Putamen (tissue), 1 donor: ENCODE measurements around the gene TEKT2.

Experiments used
- DNase-seq: peaks from one replicate; pipeline ENCODE4 v3.0.0-alpha.2; 2016; ENCODE audit warnings: low spot score

Gene TEKT2

GRCh38 chr1:36106269-36106668, 22.4 kb downstream of the TEKT2 start:
- no peak for DNase-seq

GRCh38 chr1:36107394-36107793, 23.5 kb downstream of the TEKT2 start:
- DNase-seq, result no peak

DNA sequence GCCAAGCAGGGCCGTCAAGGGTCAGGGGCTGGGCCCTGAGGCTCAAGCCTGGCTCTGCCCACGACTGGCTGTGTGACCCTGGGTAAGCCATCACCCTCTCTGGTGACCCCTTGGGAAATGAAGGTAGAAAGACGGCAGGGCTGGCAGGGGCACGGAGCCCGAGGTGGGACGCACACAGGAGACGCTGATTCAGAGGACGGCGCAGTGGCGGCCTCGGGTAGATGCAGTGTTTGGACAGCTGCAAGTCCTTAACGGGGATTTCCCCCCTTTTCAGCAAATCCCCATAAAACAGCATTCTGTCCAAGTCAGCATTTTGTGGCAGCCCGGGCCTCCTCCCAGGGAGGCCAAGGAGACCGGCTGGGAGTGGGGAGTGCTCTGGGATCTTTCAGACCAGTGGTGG, 24.4 kb downstream of the TEKT2 start:
- no peak for DNase-seq

GRCh38 chr1:36109041-36109679, 25.3 kb downstream of the TEKT2 start:
- DNase-seq, result no peak

DNA sequence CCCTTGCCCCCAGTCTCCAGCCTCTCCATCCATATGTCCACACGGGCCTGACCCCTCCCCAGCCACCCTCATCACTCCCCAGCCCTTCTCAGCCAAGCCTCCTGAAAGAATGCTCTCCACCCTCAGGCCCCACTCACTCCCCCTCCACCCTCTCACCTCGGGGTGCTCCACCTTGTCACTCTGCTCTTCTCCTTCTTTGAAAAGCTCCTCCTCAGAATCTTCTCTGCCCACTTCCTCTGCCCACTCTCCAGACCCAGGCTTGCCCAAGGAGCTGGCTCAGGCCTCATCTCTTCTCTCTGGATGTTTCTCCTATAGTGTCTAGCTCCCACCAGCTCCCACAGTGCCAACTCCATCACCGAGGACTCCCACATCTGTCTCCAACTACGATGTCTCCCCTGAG, 27.3 kb downstream of the TEKT2 start:
- DNase-seq, result no peak

- no peak for DNase-seq
Measured at GRCh38 chr1:36112823-36113222, 28.9 kb downstream of the TEKT2 start.

- DNase-seq, result no peak
Measured at GRCh38 chr1:36114371-36114770, 30.5 kb downstream of the TEKT2 start.

DNA sequence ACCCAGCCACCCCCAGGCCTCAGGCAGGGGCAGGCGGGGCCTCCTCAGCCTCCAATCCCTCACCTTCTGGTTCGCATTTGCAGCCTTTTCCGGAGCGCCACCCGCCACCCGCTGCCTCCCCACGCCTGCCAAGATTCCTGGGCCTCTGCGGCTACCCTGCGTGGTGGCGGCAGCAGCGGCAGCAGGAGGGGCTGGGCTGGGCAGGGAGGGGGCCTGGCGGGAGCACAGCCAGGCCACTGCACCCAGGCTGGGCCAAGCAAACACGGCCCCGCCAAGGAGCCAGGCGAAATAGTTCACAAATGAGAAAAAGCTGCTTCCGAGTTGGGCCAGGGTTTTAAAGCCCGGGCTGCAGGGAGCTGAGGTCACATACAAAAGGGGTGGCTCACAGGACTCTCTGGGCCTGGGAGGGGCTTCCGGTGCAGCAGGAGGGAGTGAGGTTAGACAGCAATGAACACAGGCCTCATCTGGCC, 31.3 kb downstream of the TEKT2 start:
- no peak for DNase-seq

- no peak for DNase-seq
Measured at GRCh38 chr1:36115931-36116330, 32.0 kb downstream of the TEKT2 start.

DNA sequence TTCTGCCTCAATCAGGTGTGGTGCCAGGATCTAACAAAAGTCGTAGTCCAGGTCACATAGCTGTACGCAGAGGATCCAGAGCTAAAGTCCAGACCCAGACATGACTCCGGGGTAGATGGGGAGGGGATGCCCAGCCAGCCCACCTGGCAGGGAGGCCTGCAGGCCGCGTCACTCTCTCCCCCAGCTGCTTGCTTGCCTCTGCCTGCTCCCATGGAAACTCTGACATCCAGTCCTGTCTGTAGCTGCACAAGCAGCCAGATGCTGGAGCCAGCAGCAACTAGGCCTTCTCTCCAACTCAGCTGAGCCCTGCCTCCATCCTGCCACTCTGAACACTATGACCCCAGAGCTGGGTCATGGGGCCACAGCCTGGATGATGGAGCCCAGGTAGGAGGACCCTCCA, 33.0 kb downstream of the TEKT2 start:
- DNase-seq, result no peak

- no peak for DNase-seq
Measured at GRCh38 chr1:36118447-36119204, 34.7 kb downstream of the TEKT2 start.

- DNase-seq, result no peak
Measured at GRCh38 chr1:36119456-36119855, 35.6 kb downstream of the TEKT2 start.

GRCh38 chr1:36122062-36123030, 38.5 kb downstream of the TEKT2 start:
- DNase-seq, result no peak

DNA sequence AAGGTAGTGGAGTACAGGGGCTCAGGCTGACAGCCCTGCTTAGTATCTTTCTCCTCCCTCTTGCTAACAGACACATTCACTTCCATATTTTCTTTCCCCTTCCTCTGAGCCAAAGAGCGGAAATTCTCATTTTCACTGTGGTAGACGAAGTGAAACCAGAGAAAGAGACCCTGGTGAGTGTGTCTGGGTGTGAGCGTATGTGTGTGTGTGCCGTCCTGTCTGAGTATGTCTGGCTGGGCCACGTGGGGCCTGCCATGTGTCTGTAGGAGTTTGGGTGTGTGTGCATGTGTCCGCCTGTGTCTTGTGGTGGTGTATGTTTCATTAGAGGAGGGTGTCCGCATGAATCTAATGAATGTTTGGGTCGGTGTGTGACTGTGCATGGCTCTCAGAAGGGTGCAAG, 39.5 kb downstream of the TEKT2 start:
- peak; percentile 39 for DNase-seq

DNA sequence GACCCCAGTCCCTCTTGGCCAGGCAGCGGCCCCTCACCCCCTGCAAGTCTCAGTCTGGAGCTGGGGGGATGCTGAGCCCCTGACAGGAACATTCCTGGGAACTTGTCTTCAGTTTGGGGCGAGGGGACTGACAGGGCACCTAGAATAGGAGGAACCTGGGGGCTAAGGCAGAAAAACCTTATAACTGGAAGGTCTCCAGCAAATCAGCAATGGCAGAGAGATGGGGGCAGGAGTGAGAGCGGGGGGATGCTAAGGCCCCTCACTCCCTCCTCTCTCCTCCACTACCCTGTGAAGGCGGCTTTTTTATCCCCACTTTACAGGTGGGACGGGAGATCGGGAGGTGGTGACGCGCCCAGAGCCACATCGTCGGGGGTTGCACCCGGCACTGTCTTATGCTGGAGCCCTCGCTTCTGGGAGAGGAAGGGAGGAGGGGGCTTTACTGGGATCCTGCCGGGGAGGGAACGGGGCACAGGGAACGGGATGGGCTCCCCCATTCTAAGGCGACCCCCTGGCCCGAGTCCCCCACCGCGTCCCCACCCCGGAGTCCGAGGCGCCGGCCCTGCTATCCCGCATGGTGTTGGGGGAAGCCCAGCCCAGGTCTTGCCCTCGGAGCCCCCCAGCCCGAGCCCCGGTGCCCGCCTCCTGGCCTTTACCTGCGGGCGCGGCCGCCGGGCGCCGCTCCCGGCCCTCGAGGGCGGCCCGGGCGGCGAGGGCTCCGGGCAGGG, 40.7 kb downstream of the TEKT2 start:
- DNase-seq, result no peak

GRCh38 chr1:36125129-36125991, 41.5 kb downstream of the TEKT2 start, which contains the start of gene COL8A2:
TSS of gene COL8A2 (minus strand) at chr1:36125222. CDS start at chr1:36100242, 24,980 bp downstream.
- DNase-seq, result no peak

DNA sequence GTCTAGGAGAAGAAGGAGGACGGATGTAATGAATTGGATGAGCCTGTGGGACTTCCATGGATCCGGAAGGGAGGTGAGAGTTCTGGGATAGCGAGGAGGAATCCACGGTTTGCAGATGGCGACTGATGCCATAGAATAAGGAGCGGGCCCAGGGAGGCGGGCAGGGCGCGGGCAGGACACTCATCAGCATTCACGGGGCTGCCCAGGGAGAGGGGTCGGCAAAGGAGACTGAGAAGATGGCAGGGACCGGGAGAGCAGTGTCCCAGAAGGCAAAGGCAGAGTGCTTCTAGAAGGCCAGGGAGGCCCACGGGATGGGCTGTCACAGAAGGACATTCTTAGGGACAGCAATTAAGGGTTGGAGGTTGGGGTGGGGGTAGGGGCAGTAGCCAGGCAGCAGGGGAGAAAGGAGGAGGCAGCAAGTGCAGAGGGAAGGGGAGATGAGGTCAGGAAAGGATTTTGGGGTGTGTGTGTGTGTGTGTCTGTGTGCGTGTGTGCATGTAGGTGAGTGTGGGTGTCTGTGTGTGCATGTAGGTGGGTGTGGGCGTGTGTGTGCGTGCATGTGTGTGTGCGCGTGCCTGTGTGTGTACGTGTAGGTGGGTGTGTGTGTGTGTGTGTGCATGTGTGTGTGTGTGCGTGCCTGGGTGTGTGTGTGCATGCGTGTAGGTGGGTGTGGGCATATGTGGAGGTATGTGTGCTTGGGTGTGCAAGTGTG, 42.3 kb downstream of the TEKT2 start:
- no peak for DNase-seq

GRCh38 chr1:36126797-36127500, 43.1 kb downstream of the TEKT2 start:
- DNase-seq, result no peak

GRCh38 chr1:36128126-36128904, 44.4 kb downstream of the TEKT2 start:
- no peak for DNase-seq
